Suprapubic skin (tissue), 4 donors: ENCODE results near the gene TRIM29. TPM values are rescaled to one million over a fixed set of nuclear protein-coding genes. Genes with fewer than 3 reads are reported as not detected.

ENCODE experiments used
- DNase-seq, 2 donors: peaks; one replicate each; pipeline ENCODE4 v3.0.0-alpha.2; 2019; ENCODE audit warnings: low spot score in 2 of 2
- H3K27ac ChIP-seq: fragments of 200-600 bp; sonication (generic); one replicate; pipeline ENCODE4 v1.5.1; 2019
- H3K27me3 ChIP-seq: fragments of 200-600 bp; sonication (generic); one replicate; pipeline ENCODE4 v1.5.1; 2019
- H3K36me3 ChIP-seq: fragments of 200-600 bp; sonication (generic); one replicate; pipeline ENCODE4 v1.5.1; 2019
- H3K4me1 ChIP-seq: fragments of 200-600 bp; sonication (generic); one replicate; pipeline ENCODE4 v1.5.1; 2019
- H3K4me3 ChIP-seq: fragments of 200-600 bp; sonication (generic); one replicate; pipeline ENCODE4 v1.5.1; 2019; ENCODE audit warnings: mild to moderate bottlenecking
- H3K9me3 ChIP-seq: fragments of 200-600 bp; sonication (generic); one replicate; pipeline ENCODE4 v1.5.1; 2019
- EP300 ChIP-seq: sonication (generic); formaldehyde crosslinking; IDR thresholded peaks from one replicate; pipeline ENCODE4 v1.6.1; 2017; ENCODE audit warnings: antibody characterized with exemption
- POLR2A ChIP-seq, 2 donors: fragments of 450-650 bp; IDR thresholded peaks; one replicate each; pipeline ENCODE4 v1.6.1; 2017; ENCODE audit warnings: antibody characterized with exemption in 2 of 2, mild to moderate bottlenecking in 2 of 2, moderate library complexity in 2 of 2
- POLR2AphosphoS5 ChIP-seq, 3 donors: sonication (generic); formaldehyde crosslinking; IDR thresholded peaks; one replicate each; pipeline ENCODE4 v1.6.1; 2017; ENCODE audit warnings: antibody characterized with exemption in 3 of 3
- WGBS: methylation state at CpG from one replicate; pipeline ENCODE4 v1.1.5; 2018; 5-methylcytosine and 5-hydroxymethylcytosine counted together
- total RNA-seq, 4 donors: library from RNA; depleted of rRNA; stranded (reverse); fragments of >200 nt; gene quantifications; one replicate each; pipeline ENCODE4 v1.1.0, GENCODE V29; 2016
- TF ChIP-seq, protein P1 (sequence below), 2 donors: fragments of 200-600 bp in 1 of 2; fragments of 450-650 bp in 1 of 2; sonication (generic) in 1 of 2; IDR thresholded peaks; one replicate each; pipeline ENCODE4 v1.5.1; 2016 to 2019; ENCODE audit warnings: antibody characterized with exemption in 2 of 2, mild to moderate bottlenecking in 1 of 2, moderate library complexity in 1 of 2

The TRIM29 gene
- total RNA-seq, 4 donors from 2014 or later, result 1,248 to 1,527 (median 1,455) TPM

DNA sequence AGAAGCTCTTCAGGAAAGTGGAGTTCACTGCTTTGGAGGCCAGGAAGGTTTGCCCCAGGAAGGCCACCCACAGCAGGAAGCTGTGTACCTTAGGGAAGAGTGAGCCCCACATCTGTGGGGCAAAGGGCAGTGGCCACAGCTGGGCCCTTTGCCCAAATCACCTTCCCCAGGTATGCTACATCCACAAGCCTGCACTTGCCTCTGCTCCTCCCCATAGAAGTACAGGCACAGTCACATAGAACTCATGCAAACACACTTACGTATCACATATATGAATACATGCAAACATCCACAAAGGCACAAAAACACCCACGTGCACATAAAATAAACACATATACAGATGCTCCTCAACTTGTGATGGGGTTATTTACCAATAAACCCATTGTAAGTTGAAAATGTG lies 2.1 kb downstream of the TRIM29 start:
- Histone ChIP-seq H3K27me3 (no peaks in the 10 kb centered on the region), H3K4me1 (peaks cover 33% of the 10 kb centered on the region), H3K9me3 (no peaks in the 10 kb centered on the region), H3K36me3 (no peaks in the 10 kb centered on the region), H3K27ac (peak overlapping the region; percentile 89), H3K4me3 (peak overlapping the region; percentile 65)
- peak in 1 of 2 donors; percentile 37 for DNase-seq
- 63% methylated on average over 2 of the region's 2 CpGs for WGBS
- no peak for TF ChIP-seq EP300
- TF ChIP-seq, protein P1, sequence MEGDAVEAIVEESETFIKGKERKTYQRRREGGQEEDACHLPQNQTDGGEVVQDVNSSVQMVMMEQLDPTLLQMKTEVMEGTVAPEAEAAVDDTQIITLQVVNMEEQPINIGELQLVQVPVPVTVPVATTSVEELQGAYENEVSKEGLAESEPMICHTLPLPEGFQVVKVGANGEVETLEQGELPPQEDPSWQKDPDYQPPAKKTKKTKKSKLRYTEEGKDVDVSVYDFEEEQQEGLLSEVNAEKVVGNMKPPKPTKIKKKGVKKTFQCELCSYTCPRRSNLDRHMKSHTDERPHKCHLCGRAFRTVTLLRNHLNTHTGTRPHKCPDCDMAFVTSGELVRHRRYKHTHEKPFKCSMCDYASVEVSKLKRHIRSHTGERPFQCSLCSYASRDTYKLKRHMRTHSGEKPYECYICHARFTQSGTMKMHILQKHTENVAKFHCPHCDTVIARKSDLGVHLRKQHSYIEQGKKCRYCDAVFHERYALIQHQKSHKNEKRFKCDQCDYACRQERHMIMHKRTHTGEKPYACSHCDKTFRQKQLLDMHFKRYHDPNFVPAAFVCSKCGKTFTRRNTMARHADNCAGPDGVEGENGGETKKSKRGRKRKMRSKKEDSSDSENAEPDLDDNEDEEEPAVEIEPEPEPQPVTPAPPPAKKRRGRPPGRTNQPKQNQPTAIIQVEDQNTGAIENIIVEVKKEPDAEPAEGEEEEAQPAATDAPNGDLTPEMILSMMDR (IDR thresholded peaks at IDR 0.05), result no peak
- no peak for TF ChIP-seq POLR2AphosphoS5 (IDR thresholded peaks at IDR 0.05)
- no peak for TF ChIP-seq POLR2A (IDR thresholded peaks at IDR 0.05)

DNA sequence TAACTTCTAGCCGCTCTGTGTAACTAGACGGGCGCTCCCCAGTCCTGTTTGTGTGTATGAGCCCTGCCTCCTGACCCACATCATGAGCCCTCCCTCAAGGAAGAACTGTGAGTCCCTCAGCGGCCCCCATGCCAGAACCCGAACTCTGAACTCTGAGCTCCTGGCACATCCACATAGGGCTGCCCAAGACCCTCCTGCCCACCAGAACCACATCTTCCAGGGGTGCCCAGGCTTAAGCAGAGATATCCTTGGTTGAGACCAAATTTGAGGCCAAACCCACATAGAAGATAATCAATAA lies 3.0 kb downstream of the TRIM29 start:
- peak in 1 of 2 donors; percentile 56 for DNase-seq
- TF ChIP-seq, protein P1 (IDR thresholded peaks at IDR 0.05), result no peak
- TF ChIP-seq EP300, result no peak
- no peak for TF ChIP-seq POLR2AphosphoS5 (IDR thresholded peaks at IDR 0.05)
- Histone ChIP-seq H3K4me3 (peak overlapping the region; percentile 65), H3K9me3 (no peaks in the 10 kb centered on the region), H3K27me3 (no peaks in the 10 kb centered on the region), H3K4me1 (peaks cover 42% of the 10 kb centered on the region), H3K27ac (peak overlapping the region; percentile 89), H3K36me3 (no peaks in the 10 kb centered on the region)
- 55% methylated on average over 5 of the region's 5 CpGs for WGBS

DNA sequence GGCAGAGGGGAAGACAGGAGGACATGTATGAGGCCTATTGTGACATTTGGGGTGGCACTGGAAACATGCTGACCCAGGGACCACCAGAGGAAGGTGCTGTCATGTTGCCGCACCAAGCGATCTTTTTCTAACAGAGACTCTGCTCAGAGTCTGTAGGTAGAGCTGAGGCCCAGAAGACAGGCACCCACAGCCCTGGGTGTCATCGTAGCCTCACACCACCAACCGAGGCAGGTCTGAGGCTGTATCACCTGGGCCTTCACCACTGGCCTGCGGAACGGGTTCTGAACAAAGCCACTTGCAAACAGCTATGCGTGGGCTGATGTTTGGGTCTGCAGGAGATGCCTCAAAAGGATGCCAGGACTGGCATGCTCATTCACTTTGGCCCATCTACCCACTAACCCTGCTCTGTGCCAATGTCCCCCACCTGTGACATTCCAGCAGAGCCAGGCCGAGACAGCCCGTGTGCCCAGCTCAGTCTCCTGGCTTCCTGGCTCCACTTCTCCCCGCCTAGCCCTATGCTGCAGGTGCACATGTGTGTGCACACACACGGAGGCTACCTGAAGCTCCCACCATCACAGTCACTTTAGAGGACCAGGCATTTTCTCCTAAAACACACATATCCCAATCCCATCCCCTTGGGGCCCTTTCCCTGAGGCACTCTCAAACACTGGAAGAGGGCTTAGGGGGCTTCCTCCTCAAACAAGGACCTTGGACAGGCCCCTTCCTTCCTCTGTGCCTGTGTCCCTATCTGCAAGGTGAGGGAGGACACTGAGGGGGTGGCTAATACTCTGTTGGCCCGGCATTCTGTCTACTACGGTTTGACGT lies 3.6 kb downstream of the TRIM29 start:
- H3K4me1 ChIP-seq, result peaks cover 44% of the 10 kb centered on the region
- H3K36me3 ChIP-seq, result no peaks in the 10 kb centered on the region
- DNase-seq, result peak; percentile 54 to 69
- H3K27ac ChIP-seq, result peak overlapping the region; percentile 89
- peak overlapping the region; percentile 65 for H3K4me3 ChIP-seq
- WGBS, result 65% methylated on average over 14 of the region's 14 CpGs
- TF ChIP-seq POLR2AphosphoS5 (IDR thresholded peaks at IDR 0.05) (no peak), POLR2A (IDR thresholded peaks at IDR 0.05) (no peak), EP300 (no peak)
- TF ChIP-seq, protein P1 (IDR thresholded peaks at IDR 0.05), result no peak
- H3K9me3 ChIP-seq, result no peaks in the 10 kb centered on the region
- no peaks in the 10 kb centered on the region for H3K27me3 ChIP-seq

DNA sequence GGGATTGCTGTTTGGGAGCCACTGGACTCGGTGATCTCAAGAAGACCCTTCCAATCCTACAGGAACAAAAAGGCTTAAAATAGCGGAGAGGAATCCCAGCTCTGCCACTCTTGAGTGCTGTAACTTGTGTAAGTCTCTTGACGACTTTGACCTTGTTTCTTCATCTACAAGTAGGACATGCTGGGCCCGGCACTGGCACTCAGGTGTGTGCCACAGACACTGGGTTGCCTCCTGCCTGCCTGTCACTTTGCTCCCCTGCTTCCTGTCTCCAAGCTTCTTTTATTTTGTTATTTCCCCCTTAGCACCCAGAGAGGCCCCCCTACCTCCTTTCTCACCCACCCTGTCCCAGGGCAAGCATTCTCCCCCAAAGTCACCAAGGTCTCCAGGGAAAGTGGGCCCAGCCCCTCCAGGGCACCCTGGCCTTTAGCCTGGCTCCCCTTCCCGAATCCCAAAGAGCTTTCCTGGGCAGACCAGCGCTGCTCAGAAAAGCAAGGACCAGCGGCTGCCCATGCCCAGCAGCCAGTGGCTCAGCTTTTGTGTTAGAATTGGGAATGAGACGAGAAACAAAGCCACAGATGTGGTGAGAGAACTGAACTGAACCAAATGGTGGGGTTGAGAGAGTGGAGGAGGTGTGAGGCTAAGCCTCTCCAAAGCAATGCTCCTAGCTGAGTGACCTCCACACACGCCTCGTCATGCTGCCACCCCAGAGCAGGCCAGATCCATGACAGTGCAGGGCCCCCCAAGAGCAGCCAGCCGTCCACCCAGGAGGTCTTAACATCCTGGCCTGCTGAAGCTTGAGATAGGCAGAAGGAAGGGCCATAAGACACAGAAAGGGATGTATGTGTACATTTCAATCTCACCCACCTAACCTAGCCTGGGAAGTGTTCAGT lies 4.5 kb downstream of the TRIM29 start:
- Histone ChIP-seq H3K9me3 (no peaks in the 10 kb centered on the region), H3K4me1 (peaks cover 44% of the 10 kb centered on the region), H3K4me3 (peak overlapping the region; percentile 65), H3K27me3 (no peaks in the 10 kb centered on the region), H3K36me3 (no peaks in the 10 kb centered on the region), H3K27ac (peak overlapping the region; percentile 89)
- 44% methylated on average over 11 of the region's 11 CpGs for WGBS
- DNase-seq, result peak in 1 of 2 donors; percentile 57
- TF ChIP-seq POLR2A (IDR thresholded peaks at IDR 0.05) (no peak), POLR2AphosphoS5 (IDR thresholded peaks at IDR 0.05) (no peak), EP300 (no peak)
- TF ChIP-seq, protein P1 (IDR thresholded peaks at IDR 0.05), result no peak
